Esophagus squamous epithelium (tissue), 5 donors: ENCODE data around the gene ARHGAP4. TPM values are rescaled to one million over a fixed set of nuclear protein-coding genes. Genes with fewer than 3 reads are reported as not detected.

Experiments used
- DNase-seq: peaks from one replicate; lab custom pipeline; 2025; lab: John Stamatoyannopoulos, UW
- H3K27ac ChIP-seq, 4 donors: fragments of 200-600 bp; sonication (generic); one replicate each; pipeline ENCODE4 v1.5.1; 2016 to 2019; ENCODE audit warnings: mild to moderate bottlenecking in 1 of 4
- H3K27me3 ChIP-seq, 4 donors: fragments of 200-600 bp; sonication (generic); 1 replicate in 3 of 4; 2 replicates in 1 of 4; pipeline versions ENCODE4 v1.5.1 to v1.6.0; 2017 to 2021; ENCODE audit warnings: antibody characterized with exemption in 1 of 4
- H3K36me3 ChIP-seq, 3 donors: fragments of 200-600 bp; sonication (generic); one replicate each; pipeline ENCODE4 v1.5.1; 2016 to 2019
- H3K4me1 ChIP-seq, 3 donors: fragments of 200-600 bp; sonication (generic); one replicate each; pipeline ENCODE4 v1.5.1; 2017 to 2019
- H3K4me3 ChIP-seq, 4 donors: fragments of 200-600 bp; sonication (generic); 1 replicate in 3 of 4; 2 replicates in 1 of 4; pipeline ENCODE4 v1.5.1; 2016 to 2019; ENCODE audit warnings: mild to moderate bottlenecking in 2 of 4, moderate library complexity in 1 of 4
- H3K9me3 ChIP-seq, 3 donors: fragments of 200-600 bp; sonication (generic); one replicate each; pipeline ENCODE4 v1.5.1; 2016 to 2019
- CTCF ChIP-seq, 6 experiments: fragments of 450-650 bp in 4 of 6; fragments of 200-600 bp in 2 of 6; sonication (generic) in 2 of 6; IDR thresholded peaks; one replicate each; pipeline ENCODE4 v1.5.1; 2016 to 2019; ENCODE audit warnings: antibody characterized with exemption in 6 of 6, mild to moderate bottlenecking in 4 of 6, moderate library complexity in 4 of 6
- POLR2A ChIP-seq, 4 donors: fragments of 450-650 bp; IDR thresholded peaks; one replicate each; pipeline ENCODE4 v1.6.1; 2017; ENCODE audit warnings: antibody characterized with exemption in 4 of 4, mild to moderate bottlenecking in 4 of 4, moderate library complexity in 3 of 4
- WGBS, 2 donors: methylation state at CpG; one replicate each; pipeline ENCODE4 v1.1.5; 2018; 5-methylcytosine and 5-hydroxymethylcytosine counted together
- intact Hi-C: fragments of 100-400 bp; cut with DNase I; formaldehyde crosslinking; loops from one replicate; pipeline ENCODE4 v1.15.0; 2022
- total RNA-seq, 4 donors: library from RNA; depleted of rRNA; stranded (reverse); fragments of >200 nt; gene quantifications; one replicate each; pipeline ENCODE4 v1.1.0, GENCODE V29; 2016
- donor health status: DM: yes; HTN: yes; CAD: no.

Gene ARHGAP4
- total RNA-seq, 4 donors from 2014 or later, result 3.9 to 18.3 (median 7.6) TPM

GRCh38 chrX:153926552-153926857 is 441 bp upstream of the ARHGAP4 start:
- DNase-seq, result no peak
- Histone ChIP-seq H3K4me3 (peak overlapping the region; percentile 12 to 78 (median 58)), H3K4me1 (peaks cover 23 to 66% (median 25%) of the 10 kb centered on the region in 3 donors), H3K9me3 (no peaks in the 10 kb centered on the region), H3K27me3 (no peaks in the 10 kb centered on the region), H3K27ac (peak overlapping the region; percentile 95 to 98 (median 97)), H3K36me3 (peaks cover 0 to 21% (median 0%) of the 10 kb centered on the region in 3 donors)
- no peak for TF ChIP-seq POLR2A (IDR thresholded peaks at IDR 0.05)
- no peak for TF ChIP-seq CTCF (IDR thresholded peaks at IDR 0.05)
- intact Hi-C loops, result no loop called here
- no CpG with 5 or more reads among the region's 4 CpGs for WGBS, 2 donors

- H3K27me3 ChIP-seq, result no peaks in the 10 kb centered on the region
- WGBS, 2 donors, result 40 to 92% methylated on average over 2 to 3 of the region's 4 CpGs
- peaks cover 28 to 77% (median 29%) of the 10 kb centered on the region in 3 donors for H3K4me1 ChIP-seq
- peaks cover 0 to 9% (median 0%) of the 10 kb centered on the region in 3 donors for H3K36me3 ChIP-seq
- H3K9me3 ChIP-seq, result no peaks in the 10 kb centered on the region
- TF ChIP-seq CTCF (IDR thresholded peaks at IDR 0.05), result no peak
- TF ChIP-seq POLR2A (IDR thresholded peaks at IDR 0.05), result peak in 1 of 4 donors; percentile 56
- peak overlapping the region; percentile 5 to 78 (median 58) for H3K4me3 ChIP-seq
- H3K27ac ChIP-seq, result peak overlapping the region in 3 of 4 donors; percentile 42 to 98 (median 97)
- intact Hi-C loops, result no loop called here
- no peak for DNase-seq
These were observed 701 bp downstream of the ARHGAP4 start for GRCh38 chrX:153925387-153925738.

GRCh38 chrX:153924149-153924861 is 1.8 kb downstream of the ARHGAP4 start:
- no peak for DNase-seq

GRCh38 chrX:153922932-153923857 is 2.9 kb downstream of the ARHGAP4 start:
- 58% methylated on average over 15 of the region's 25 CpGs; no CpG with 5 or more reads in 1 of the 2 donors for WGBS, 2 donors
- no peaks in the 10 kb centered on the region for H3K36me3 ChIP-seq
- H3K27ac ChIP-seq, result peak overlapping the region in 2 of 4 donors; percentile 97 to 98
- no peak for DNase-seq
- TF ChIP-seq POLR2A (IDR thresholded peaks at IDR 0.05), result no peak
- peak in 1 of 6 experiments; percentile 39 for TF ChIP-seq CTCF (IDR thresholded peaks at IDR 0.05)
- H3K4me1 ChIP-seq, result peaks cover 20 to 62% (median 22%) of the 10 kb centered on the region in 3 donors
- intact Hi-C loops, result no loop called here
- no peaks in the 10 kb centered on the region for H3K9me3 ChIP-seq
- no peak overlapping the region for H3K4me3 ChIP-seq
- H3K27me3 ChIP-seq, result no peaks in the 10 kb centered on the region

More at GRCh38 chrX:153924149-153924861, 1.8 kb downstream of the ARHGAP4 start:
- Histone ChIP-seq H3K4me3 (peak overlapping the region in 2 of 4 donors; percentile 58 to 78), H3K9me3 (no peaks in the 10 kb centered on the region), H3K4me1 (peaks cover 28 to 71% (median 28%) of the 10 kb centered on the region in 3 donors), H3K27ac (peak overlapping the region in 3 of 4 donors; percentile 12 to 98 (median 97)), H3K27me3 (no peaks in the 10 kb centered on the region), H3K36me3 (no peaks in the 10 kb centered on the region)
- intact Hi-C loops, result no loop called here
- TF ChIP-seq CTCF (IDR thresholded peaks at IDR 0.05) (peak in 4 of 6 experiments; percentile 6 to 27 (median 18)), POLR2A (IDR thresholded peaks at IDR 0.05) (no peak)
- WGBS, 2 donors, result 14 to 34% methylated on average over 10 to 11 of the region's 14 CpGs
